GM12801 (cell line): ENCODE measurements around the gene NAPG.

Source experiments
- CTCF ChIP-seq: IDR thresholded peaks from one replicate; pipeline ENCODE4 v1.5.1; 2011; ENCODE audit warnings: control low read depth; ENCODE audit not compliant: insufficient read length; ENCODE audit errors: extremely low read depth

NAPG gene

GRCh38 chr18:10585260-10585659, 59.4 kb downstream of the NAPG start:
- no peak for TF ChIP-seq CTCF

DNA sequence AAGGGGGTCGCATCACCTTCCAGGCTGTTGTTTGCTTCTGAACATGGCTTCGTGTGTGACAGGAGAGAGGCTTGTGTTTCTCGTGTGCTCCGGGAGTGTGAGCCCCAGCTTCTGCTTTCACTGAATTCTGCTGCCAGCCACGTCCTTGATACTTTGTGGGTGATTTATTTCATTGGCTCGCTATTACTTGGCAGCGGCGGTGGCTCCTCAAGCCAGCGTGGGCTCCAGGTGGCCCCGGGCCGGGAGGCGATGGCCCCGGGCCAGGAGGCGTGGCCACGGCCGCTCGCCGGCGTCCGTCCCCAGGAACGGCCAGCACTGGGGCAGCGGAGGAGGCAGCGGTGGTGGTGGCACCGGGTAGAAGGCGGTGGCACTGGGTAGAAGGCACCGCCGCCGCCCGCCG, 63.1 kb downstream of the NAPG start:
- no peak for TF ChIP-seq CTCF

DNA sequence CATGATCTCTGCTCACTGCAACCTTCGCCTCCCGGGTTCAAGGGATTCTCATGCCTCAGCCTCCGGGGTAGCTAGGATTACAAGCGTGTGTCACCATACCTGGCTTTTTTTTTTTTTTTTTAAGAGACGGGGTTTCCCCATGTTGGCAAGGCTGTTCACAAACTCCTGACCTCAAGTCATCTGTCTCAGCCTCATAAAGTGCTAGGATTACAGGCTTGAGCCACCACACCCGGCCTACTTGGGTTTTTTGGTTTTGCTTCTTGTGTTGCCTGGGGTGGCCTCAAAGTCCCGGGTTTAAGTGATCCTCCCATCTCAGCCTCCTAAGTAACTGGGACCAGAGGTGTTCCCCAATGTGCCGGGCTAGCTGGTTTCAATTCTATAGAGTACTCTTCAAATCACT, 64.6 kb downstream of the NAPG start:
- no peak for TF ChIP-seq CTCF

- no peak for TF ChIP-seq CTCF
These were observed 66.1 kb downstream of the NAPG start for GRCh38 chr18:10591896-10592295.
